ENCODE results near the gene SMTNL1. TPM values are rescaled to one million over a fixed set of nuclear protein-coding genes. Genes with fewer than 3 reads are reported as not detected.

Gene SMTNL1
- total RNA-seq, 2 donors from 2014 or later = not detected

DNA sequence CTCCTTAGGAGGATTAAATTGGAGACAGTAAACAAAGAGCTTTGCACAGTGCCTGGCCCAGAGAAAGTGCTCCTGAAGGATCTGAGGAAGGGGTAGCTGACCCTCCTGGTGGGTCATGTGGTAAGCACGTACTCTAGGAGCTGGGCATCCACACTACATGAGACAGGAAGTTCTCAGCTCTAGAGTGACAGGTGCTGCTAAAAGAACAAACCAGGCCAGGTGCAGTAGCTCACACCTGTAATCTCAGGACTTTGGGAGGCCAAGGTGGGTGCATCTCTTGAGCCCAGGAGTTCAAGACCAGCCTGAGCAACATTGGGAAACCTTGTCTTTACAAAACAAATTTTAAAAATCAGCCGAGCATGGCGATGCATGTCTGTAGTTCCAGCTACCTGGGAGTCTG is 35.0 kb upstream of the SMTNL1 start:
- Histone ChIP-seq H3K27ac (peak overlapping the region; percentile 79 to 93 (median 92)), H3K4me3 (no peak overlapping the region), H3K9me3 (no peaks in the 10 kb centered on the region), H3K36me3 (replicated peaks in 1 of 2; ENCODE audit: insufficient read depth in 1 of 2, low read depth in 2 of 2) (no peaks in the 10 kb centered on the region), H3K27me3 (no peaks in the 10 kb centered on the region), H3K4me1 (peaks cover 96% of the 10 kb centered on the region)
- intact Hi-C loops (cut with DNase I) = no loop called here
- peak; percentile 10 for ATAC-seq
- TF ChIP-seq POLR2A (IDR thresholded peaks at IDR 0.05) = no peak
- TF ChIP-seq, protein P1, sequence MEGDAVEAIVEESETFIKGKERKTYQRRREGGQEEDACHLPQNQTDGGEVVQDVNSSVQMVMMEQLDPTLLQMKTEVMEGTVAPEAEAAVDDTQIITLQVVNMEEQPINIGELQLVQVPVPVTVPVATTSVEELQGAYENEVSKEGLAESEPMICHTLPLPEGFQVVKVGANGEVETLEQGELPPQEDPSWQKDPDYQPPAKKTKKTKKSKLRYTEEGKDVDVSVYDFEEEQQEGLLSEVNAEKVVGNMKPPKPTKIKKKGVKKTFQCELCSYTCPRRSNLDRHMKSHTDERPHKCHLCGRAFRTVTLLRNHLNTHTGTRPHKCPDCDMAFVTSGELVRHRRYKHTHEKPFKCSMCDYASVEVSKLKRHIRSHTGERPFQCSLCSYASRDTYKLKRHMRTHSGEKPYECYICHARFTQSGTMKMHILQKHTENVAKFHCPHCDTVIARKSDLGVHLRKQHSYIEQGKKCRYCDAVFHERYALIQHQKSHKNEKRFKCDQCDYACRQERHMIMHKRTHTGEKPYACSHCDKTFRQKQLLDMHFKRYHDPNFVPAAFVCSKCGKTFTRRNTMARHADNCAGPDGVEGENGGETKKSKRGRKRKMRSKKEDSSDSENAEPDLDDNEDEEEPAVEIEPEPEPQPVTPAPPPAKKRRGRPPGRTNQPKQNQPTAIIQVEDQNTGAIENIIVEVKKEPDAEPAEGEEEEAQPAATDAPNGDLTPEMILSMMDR (IDR thresholded peaks at IDR 0.05) = no peak
- WGBS, 2 donors = 36% methylated on average over 3 of the region's 3 CpGs
- peak; percentile 48 to 70 (median 68) for DNase-seq

DNA sequence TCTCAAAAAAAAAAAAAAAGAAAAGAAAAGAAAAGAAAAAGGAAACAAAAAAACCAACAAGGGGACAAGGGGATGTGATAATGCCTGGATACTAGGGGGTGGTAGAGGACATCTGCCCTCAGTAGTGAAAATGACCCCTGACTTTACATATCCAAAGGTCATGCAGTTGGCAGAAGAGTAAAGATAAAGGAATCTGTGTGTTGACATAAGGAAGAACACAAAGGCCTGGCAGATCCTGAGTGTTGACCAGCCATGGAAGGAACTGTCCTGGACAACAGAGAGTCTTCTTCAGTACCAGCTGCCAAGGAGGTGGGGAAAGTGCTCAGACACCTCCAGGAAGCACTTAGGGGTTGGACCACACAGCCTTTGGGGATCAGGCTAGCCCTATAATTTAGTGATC is 34.5 kb upstream of the SMTNL1 start:
- peak overlapping the region; percentile 68 to 93 (median 92) for H3K27ac ChIP-seq
- no peaks in the 10 kb centered on the region for H3K36me3 ChIP-seq (replicated peaks in 1 of 2; ENCODE audit: insufficient read depth in 1 of 2, low read depth in 2 of 2)
- intact Hi-C loops (cut with DNase I) = no loop called here
- no peaks in the 10 kb centered on the region for H3K27me3 ChIP-seq
- peaks cover 95% of the 10 kb centered on the region for H3K4me1 ChIP-seq
- H3K9me3 ChIP-seq = no peaks in the 10 kb centered on the region
- ATAC-seq (no peak), DNase-seq (no peak)
- no peak overlapping the region for H3K4me3 ChIP-seq
- TF ChIP-seq, protein P1 (IDR thresholded peaks at IDR 0.05) = no peak
- no peak for TF ChIP-seq POLR2A (IDR thresholded peaks at IDR 0.05)

DNA sequence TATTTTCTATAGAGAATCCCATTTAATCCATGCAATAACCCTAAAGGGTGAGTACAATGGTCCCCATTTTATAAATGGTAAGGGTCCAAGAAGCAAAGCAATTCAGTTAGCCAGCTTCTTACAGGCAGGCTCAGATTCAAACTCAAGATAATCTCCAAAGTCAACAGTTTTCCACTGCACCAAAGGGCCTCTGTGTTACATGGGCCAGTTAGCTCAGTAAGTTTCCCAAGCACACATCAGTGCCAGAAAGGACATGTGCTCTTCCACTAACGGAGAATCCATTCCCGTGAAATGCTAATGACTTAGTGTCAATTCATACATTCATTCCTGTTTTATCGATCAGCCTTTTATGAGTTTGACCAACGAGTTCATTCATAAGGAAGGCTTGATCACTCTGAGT is 32.9 kb upstream of the SMTNL1 start:
- DNase-seq = no peak
- H3K4me3 ChIP-seq = no peak overlapping the region
- WGBS, 2 donors = 44 to 52% methylated on average over 4 of the region's 4 CpGs
- intact Hi-C loops (cut with DNase I) = no loop called here
- no peaks in the 10 kb centered on the region for H3K27me3 ChIP-seq
- peaks cover 93% of the 10 kb centered on the region for H3K4me1 ChIP-seq
- TF ChIP-seq POLR2A (IDR thresholded peaks at IDR 0.05) = no peak
- TF ChIP-seq, protein P1 (IDR thresholded peaks at IDR 0.05) = no peak
- no peaks in the 10 kb centered on the region for H3K36me3 ChIP-seq (replicated peaks in 1 of 2; ENCODE audit: insufficient read depth in 1 of 2, low read depth in 2 of 2)
- H3K9me3 ChIP-seq = no peaks in the 10 kb centered on the region
- H3K27ac ChIP-seq = peak overlapping the region in 3 of 4 donors; percentile 39 to 93 (median 90)
- ATAC-seq = no peak

DNA sequence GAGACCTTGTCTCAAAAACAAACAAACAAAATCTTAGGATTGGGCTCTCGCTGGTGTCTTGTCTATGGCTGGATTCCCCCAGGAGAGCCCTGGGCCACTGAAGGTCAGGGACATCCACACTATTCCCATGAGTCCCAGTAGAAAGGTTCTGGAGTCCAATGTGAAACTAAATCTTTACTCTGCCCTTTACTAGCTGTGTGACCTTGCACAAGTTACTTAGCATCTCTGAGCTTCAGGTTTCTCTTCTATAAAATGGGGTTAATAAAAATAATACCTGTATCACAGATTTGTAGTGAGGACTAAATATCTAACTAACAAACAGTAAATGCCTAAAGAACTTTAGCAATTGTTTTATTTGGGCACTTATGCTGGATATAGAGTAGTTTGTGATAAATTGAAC is 30.9 kb upstream of the SMTNL1 start:
- DNase-seq (no peak), ATAC-seq (no peak)
- H3K36me3 ChIP-seq (replicated peaks in 1 of 2; ENCODE audit: insufficient read depth in 1 of 2, low read depth in 2 of 2) = no peaks in the 10 kb centered on the region
- peak overlapping the region in 1 of 4 donors; percentile 32 for H3K27ac ChIP-seq
- H3K9me3 ChIP-seq = no peaks in the 10 kb centered on the region
- intact Hi-C loops (cut with DNase I) = no loop called here
- H3K27me3 ChIP-seq = no peaks in the 10 kb centered on the region
- TF ChIP-seq, protein P1 (IDR thresholded peaks at IDR 0.05) = no peak
- no peak for TF ChIP-seq POLR2A (IDR thresholded peaks at IDR 0.05)
- no peak overlapping the region for H3K4me3 ChIP-seq
- 50 to 67% methylated on average over 1 of the region's 1 CpG for WGBS, 2 donors
- peaks cover 86% of the 10 kb centered on the region for H3K4me1 ChIP-seq

DNA sequence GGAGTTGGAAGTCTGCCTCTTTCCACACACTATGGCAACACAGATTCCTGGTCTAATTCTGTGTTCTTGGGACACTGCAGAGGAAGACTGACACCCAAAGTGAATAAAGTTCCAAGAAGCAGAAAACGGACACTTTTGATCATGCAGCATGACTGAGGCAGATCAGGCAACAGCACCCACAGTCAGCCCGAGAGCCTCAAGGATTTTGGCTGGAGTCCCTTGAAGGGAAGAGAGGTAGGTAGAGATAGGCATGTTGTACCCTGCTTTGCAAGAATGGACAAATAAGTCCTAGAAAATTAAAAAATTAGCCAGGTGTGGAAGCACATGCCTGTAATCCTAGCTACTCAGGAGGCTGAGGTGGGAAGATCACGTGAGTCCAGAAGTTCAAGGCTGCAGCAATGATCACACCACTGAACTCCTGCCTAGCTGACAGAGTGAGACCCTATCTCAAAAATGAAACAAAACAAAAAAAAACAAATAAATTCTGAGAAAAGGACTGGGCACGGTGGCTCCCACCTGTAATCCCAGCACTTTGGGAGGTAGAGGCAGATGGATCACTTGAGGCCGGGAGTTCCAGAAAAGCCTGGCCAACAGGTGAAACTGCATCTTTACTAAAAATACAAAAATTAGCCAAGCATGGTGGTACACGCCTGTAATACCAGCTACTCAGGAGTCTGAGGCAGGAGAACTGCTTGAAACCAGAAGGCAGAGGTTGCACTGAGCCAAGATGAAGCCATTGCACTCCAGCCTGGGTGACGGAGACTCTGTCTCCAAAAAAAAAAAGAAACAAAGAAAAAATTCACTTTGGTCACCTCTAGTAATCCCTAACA is 28.8 kb upstream of the SMTNL1 start:
- WGBS, 2 donors = 43 to 58% methylated on average over 7 of the region's 7 CpGs
- Histone ChIP-seq H3K36me3 (replicated peaks in 1 of 2; ENCODE audit: insufficient read depth in 1 of 2, low read depth in 2 of 2) (no peaks in the 10 kb centered on the region), H3K27me3 (no peaks in the 10 kb centered on the region), H3K4me3 (no peak overlapping the region), H3K4me1 (peaks cover 80% of the 10 kb centered on the region), H3K9me3 (no peaks in the 10 kb centered on the region), H3K27ac (peak overlapping the region in 3 of 4 donors; percentile 0 to 69 (median 46))
- no peak for TF ChIP-seq POLR2A (IDR thresholded peaks at IDR 0.05)
- TF ChIP-seq, protein P1 (IDR thresholded peaks at IDR 0.05) = no peak
- DNase-seq (no peak), ATAC-seq (peak; percentile 16)
- intact Hi-C loops (cut with DNase I) = no loop called here

Measured in body of pancreas (tissue), 4 donors.